BLaER1 treated with 17β-estradiol and CSF1 and Interleukin-3, amounts not matched to agents 10 nM and 100 nM (cell line): ENCODE measurements around the gene KLF6.

Source experiments
- H3K27ac ChIP-seq, 11 experiments: shearing (Covaris generic); formaldehyde crosslinking; 2 replicates each; pipeline ENCODE4 v1.8.1; 2022
- H3K27me3 ChIP-seq, 11 experiments: shearing (Covaris generic); formaldehyde crosslinking; 2 replicates each; pipeline ENCODE4 v1.8.1; 2022
- H3K36me3 ChIP-seq, 11 experiments: shearing (Covaris generic); formaldehyde crosslinking; 2 replicates each; pipeline ENCODE4 v1.8.1; 2022
- H3K4me1 ChIP-seq, 10 experiments: shearing (Covaris generic); formaldehyde crosslinking; 2 replicates each; pipeline ENCODE4 v1.8.1; 2022
- H3K4me2 ChIP-seq, 11 experiments: shearing (Covaris generic); formaldehyde crosslinking; 2 replicates each; pipeline ENCODE4 v1.8.1; 2022
- H3K4me3 ChIP-seq, 10 experiments: shearing (Covaris generic); formaldehyde crosslinking; 2 replicates each; pipeline ENCODE4 v1.8.1; 2022
- H3K9ac ChIP-seq, 11 experiments: shearing (Covaris generic); formaldehyde crosslinking; 2 replicates each; pipeline ENCODE4 v1.8.1; 2022
- H3K9me3 ChIP-seq, 11 experiments: shearing (Covaris generic); formaldehyde crosslinking; replicated peaks in 1 of 11; 2 replicates each; pipeline ENCODE4 v1.8.1; 2022
- H4K20me1 ChIP-seq, 11 experiments: shearing (Covaris generic); formaldehyde crosslinking; 2 replicates each; pipeline ENCODE4 v1.8.1; 2022
- Cebpa-rat ChIP-seq, 11 experiments: shearing (Covaris generic); IDR thresholded peaks; 2 replicates each; pipeline ENCODE4 v1.8.1; 2022

Gene KLF6

DNA sequence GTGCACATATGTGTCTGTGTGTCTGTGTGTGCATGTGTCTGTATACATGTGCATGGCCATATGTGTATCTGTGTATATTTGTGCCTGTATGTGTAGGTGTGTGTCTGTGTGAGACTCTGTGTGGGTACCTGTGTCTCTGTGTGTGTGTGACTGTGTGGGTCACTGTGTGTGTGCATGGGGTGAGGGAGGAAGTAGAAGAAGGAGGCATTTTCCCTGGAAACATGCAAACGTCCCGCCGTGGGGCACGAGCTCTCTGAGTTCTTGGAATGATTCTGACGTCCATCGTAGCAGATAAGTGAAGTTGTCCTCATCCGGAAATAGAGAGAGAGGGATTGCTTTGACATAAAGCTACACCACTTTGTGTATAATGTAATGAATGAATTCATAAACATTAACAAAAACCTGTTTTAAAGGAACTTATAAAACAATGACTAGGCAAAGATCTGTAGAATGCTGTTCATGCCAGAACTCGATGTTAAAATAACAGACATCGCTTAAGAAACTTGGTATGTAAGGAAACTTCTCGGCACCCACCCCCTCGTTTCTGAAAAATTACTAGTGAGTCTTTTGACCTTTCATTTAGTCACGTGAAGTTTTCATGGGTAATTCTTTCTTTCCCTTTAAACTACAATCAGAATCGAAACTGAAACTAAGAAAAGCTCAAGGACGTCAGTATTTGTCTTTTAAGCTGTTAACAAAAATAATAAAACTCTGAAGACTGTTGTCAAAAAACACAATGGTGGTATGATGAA, 43.6 kb upstream of the KLF6 start:
- Histone ChIP-seq H3K9ac (peak overlapping the region in 10 of 11 experiments; percentile 13 to 63 (median 48); a peak in 11 of 22 replicates), H3K9me3 (no peaks in the 10 kb centered on the region), H3K4me3 (peak overlapping the region in 5 of 10 experiments; percentile 13 to 28 (median 22); a peak in 5 of 20 replicates), H3K27ac (peak overlapping the region; percentile 52 to 77 (median 68); a peak in 21 of 22 replicates), H3K4me1 (peaks cover 5 to 51% (median 16%) of the 10 kb centered on the region in 10 experiments; a peak in 19 of 20 replicates), H3K27me3 (no peaks in the 10 kb centered on the region), H3K36me3 (no peaks in the 10 kb centered on the region), H3K4me2 (peak overlapping the region; percentile 36 to 76 (median 62)), H4K20me1 (no peaks in the 10 kb centered on the region)
- TF ChIP-seq Cebpa-rat (IDR thresholded peaks at IDR 0.05), result no peak

GRCh38 chr10:3827768-3828403, 42.9 kb upstream of the KLF6 start:
- Histone ChIP-seq H3K36me3 (no peaks in the 10 kb centered on the region), H3K9me3 (no peaks in the 10 kb centered on the region), H3K4me3 (no peak overlapping the region), H4K20me1 (no peaks in the 10 kb centered on the region), H3K4me1 (peaks cover 5 to 47% (median 16%) of the 10 kb centered on the region in 10 experiments; a peak in 19 of 20 replicates), H3K4me2 (peak overlapping the region in 6 of 11 experiments; percentile 41 to 76 (median 64); a peak in 8 of 22 replicates), H3K27ac (peak overlapping the region in 5 of 11 experiments; percentile 52 to 76 (median 68); a peak in 6 of 22 replicates), H3K9ac (no peak overlapping the region; a peak in 1 of 22 replicates), H3K27me3 (no peaks in the 10 kb centered on the region)
- TF ChIP-seq Cebpa-rat (IDR thresholded peaks at IDR 0.05), result no peak

- Histone ChIP-seq H3K27me3 (no peaks in the 10 kb centered on the region), H4K20me1 (no peaks in the 10 kb centered on the region), H3K9ac (no peak overlapping the region), H3K27ac (no peak overlapping the region), H3K4me2 (no peak overlapping the region; a peak in 1 of 22 replicates), H3K9me3 (no peaks in the 10 kb centered on the region), H3K4me1 (peaks cover 5 to 41% (median 16%) of the 10 kb centered on the region in 10 experiments; a peak in 19 of 20 replicates), H3K36me3 (no peaks in the 10 kb centered on the region), H3K4me3 (no peak overlapping the region)
- TF ChIP-seq Cebpa-rat (IDR thresholded peaks at IDR 0.05), result no peak
Measured at GRCh38 chr10:3827266-3827665, 42.3 kb upstream of the KLF6 start.

GRCh38 chr10:3825862-3826351, 40.9 kb upstream of the KLF6 start:
- Histone ChIP-seq H3K27ac (no peak overlapping the region), H3K4me2 (no peak overlapping the region), H3K4me1 (peaks cover 5 to 28% (median 16%) of the 10 kb centered on the region in 10 experiments; a peak in 19 of 20 replicates), H3K4me3 (no peak overlapping the region), H3K9me3 (no peaks in the 10 kb centered on the region), H3K36me3 (no peaks in the 10 kb centered on the region), H4K20me1 (no peaks in the 10 kb centered on the region), H3K9ac (no peak overlapping the region), H3K27me3 (no peaks in the 10 kb centered on the region)
- TF ChIP-seq Cebpa-rat (IDR thresholded peaks at IDR 0.05), result no peak

DNA sequence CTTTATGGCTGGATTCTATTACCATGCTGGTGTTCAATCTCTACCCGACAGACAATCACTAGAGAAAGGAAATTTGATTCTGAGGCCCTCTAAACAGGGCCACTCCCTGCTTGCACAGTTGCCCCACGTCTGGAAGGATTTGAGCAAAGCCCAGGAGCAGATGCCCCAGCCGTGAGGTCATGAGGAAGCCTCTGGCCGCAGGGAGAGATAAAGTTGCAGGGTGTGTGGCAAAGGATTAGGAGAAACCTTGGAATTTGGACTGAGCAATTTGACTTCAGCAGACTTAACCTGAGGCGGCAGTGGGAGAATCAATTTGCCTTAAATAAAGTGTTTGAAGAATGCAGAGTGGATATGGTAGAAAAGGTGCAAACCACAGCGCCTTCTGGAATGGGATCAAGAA, 40.2 kb upstream of the KLF6 start:
- Histone ChIP-seq H3K4me1 (peaks cover 5 to 25% (median 16%) of the 10 kb centered on the region in 10 experiments; a peak in 19 of 20 replicates), H3K36me3 (no peaks in the 10 kb centered on the region), H3K4me3 (no peak overlapping the region), H4K20me1 (no peaks in the 10 kb centered on the region), H3K27me3 (no peaks in the 10 kb centered on the region), H3K9me3 (no peaks in the 10 kb centered on the region), H3K9ac (no peak overlapping the region), H3K27ac (no peak overlapping the region), H3K4me2 (no peak overlapping the region)
- TF ChIP-seq Cebpa-rat (IDR thresholded peaks at IDR 0.05), result no peak

GRCh38 chr10:3822541-3823330, 37.7 kb upstream of the KLF6 start:
- no peak for TF ChIP-seq Cebpa-rat (IDR thresholded peaks at IDR 0.05)
- Histone ChIP-seq H3K27ac (no peak overlapping the region), H3K4me3 (no peak overlapping the region), H3K4me2 (no peak overlapping the region), H3K4me1 (peaks cover 0 to 1% (median 0%) of the 10 kb centered on the region in 10 experiments; a peak in 1 of 20 replicates), H3K9me3 (peaks cover 0 to 4% (median 0%) of the 10 kb centered on the region in 11 experiments; a peak in 5 of 22 replicates), H4K20me1 (no peaks in the 10 kb centered on the region), H3K27me3 (no peaks in the 10 kb centered on the region), H3K36me3 (no peaks in the 10 kb centered on the region), H3K9ac (no peak overlapping the region)

- Histone ChIP-seq H3K4me3 (no peak overlapping the region), H3K9ac (no peak overlapping the region), H3K4me2 (no peak overlapping the region), H3K9me3 (peaks cover 0 to 5% (median 0%) of the 10 kb centered on the region in 11 experiments; a peak in 5 of 22 replicates), H3K27ac (no peak overlapping the region), H4K20me1 (no peaks in the 10 kb centered on the region), H3K4me1 (no peaks in the 10 kb centered on the region), H3K27me3 (no peaks in the 10 kb centered on the region), H3K36me3 (no peaks in the 10 kb centered on the region)
- no peak for TF ChIP-seq Cebpa-rat (IDR thresholded peaks at IDR 0.05)
Measured at GRCh38 chr10:3820255-3820654, 35.2 kb upstream of the KLF6 start.

GRCh38 chr10:3816995-3817394, 32.0 kb upstream of the KLF6 start:
- H4K20me1 ChIP-seq, result no peaks in the 10 kb centered on the region
- H3K27ac ChIP-seq, result no peak overlapping the region
- H3K4me2 ChIP-seq, result no peak overlapping the region
- H3K36me3 ChIP-seq, result no peaks in the 10 kb centered on the region
- no peaks in the 10 kb centered on the region for H3K27me3 ChIP-seq
- peaks cover 0 to 5% (median 0%) of the 10 kb centered on the region in 11 experiments; a peak in 5 of 22 replicates for H3K9me3 ChIP-seq
- no peak for TF ChIP-seq Cebpa-rat (IDR thresholded peaks at IDR 0.05)
- H3K9ac ChIP-seq, result no peak overlapping the region
- H3K4me1 ChIP-seq, result peaks cover 4 to 21% (median 7%) of the 10 kb centered on the region in 10 experiments
- no peak overlapping the region for H3K4me3 ChIP-seq
